Activated gamma-delta T cell treated with Interleukin-2 at 50 U/mL for 16 hours (primary cell): ENCODE results near the gene TMEM184A.

Source experiments
- DNase-seq: peaks from one replicate; pipeline ENCODE4 v3.0.0-alpha.2; 2020

TMEM184A gene

GRCh38 chr7:1550005-1550845 is 5.8 kb downstream of the TMEM184A start:
- no peak for DNase-seq

GRCh38 chr7:1549357-1550004 is 6.5 kb downstream of the TMEM184A start:
- no peak for DNase-seq

DNA sequence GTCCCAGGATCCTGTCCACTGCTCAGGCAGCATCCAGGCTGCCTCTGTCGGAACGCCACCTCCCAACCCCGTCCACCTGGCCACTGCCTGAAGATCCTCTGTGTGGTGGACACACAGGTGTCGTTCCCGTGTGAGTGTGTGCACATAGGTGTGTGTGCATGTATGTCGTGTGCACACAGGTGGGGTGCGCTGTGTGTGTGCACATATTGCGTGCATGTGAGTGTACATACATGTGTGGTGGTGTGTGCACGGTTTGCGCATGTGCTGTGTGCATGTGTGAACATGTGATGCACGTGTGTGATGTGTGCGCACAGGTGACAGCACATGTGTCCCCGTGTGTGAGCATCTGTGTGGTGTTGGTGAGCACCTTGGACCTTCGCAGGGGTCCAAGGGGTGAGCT is 7.1 kb downstream of the TMEM184A start:
- no peak for DNase-seq

- DNase-seq = no peak
Observed at GRCh38 chr7:1548438-1548831, 7.6 kb downstream of the TMEM184A start.

DNA sequence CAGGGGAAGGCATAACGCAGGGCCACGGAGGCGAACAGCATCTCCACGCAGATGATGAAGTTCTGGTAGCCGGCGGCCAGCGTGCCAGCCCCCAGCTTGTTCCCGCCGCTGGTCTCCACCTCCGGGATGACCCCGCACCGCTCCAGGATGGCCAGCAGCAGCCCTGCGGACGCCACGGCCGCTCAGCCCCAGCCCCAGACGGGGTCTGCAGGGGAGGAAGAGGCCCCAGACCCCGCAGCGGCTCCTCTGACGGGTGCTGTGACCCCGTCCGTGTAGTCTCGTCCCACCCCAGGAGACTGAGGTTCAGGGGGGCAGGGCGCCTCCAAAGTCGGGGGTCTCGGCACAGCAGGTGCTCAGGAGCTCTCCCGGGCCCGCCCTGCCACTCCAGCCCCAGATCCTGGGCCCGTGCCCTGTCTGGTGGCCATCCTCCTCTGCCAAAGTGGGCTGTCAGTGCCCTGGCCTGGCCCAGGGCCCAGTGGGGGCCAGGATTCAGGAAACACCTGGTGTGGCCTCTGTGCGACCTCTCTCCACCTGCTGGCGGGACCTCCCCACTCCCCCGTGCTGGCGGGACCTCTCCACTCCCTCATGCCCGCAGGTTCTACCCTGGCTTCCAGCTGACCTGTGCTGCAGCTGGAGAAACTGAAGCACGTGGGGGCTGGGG is 8.1 kb downstream of the TMEM184A start:
- DNase-seq = no peak

- DNase-seq = no peak
Observed at GRCh38 chr7:1546909-1547776, 8.9 kb downstream of the TMEM184A start.

- DNase-seq = no peak
Observed at GRCh38 chr7:1546274-1546908, 9.6 kb downstream of the TMEM184A start.

DNA sequence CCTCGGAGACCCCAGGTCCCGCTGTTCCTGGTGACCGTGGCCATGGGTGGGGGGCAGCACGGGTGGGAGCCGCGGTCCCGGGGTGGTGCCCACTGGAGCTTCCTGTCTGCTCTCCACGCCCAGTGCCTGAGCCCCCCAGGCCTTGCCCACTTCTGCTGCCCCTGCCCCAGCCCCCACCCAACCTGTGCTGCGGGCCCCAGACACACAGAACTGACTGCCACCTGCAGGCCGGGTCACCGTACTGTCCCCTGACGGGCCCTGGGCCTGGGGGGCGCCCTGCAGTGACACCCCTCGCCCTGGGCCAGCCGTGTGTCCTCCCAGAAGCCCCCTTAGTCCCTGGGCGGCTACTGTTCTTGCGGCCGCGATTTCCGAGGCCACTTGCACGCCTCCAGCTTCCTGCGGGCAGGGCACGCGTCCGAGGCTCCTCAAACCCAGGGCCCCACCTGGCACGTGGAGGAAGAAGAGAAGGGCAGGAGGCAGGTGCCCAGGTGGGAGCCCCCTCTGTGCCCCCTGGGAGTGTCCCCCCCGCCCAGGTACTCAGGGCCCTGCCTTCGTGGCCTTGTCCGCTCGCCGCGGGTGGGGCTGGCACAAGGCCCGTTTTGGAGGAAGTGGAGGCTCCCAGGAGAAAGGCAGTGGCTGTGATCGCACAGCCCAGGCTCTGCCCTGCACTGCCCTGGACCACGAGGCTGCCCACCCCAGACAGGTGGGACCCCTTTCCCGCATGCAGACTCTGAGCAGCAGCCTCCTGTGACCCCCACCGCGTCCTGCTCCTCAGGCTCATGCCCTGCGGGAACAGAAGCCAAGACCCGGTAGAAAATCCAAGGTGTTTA is 10.4 kb downstream of the TMEM184A start:
- no peak for DNase-seq

DNA sequence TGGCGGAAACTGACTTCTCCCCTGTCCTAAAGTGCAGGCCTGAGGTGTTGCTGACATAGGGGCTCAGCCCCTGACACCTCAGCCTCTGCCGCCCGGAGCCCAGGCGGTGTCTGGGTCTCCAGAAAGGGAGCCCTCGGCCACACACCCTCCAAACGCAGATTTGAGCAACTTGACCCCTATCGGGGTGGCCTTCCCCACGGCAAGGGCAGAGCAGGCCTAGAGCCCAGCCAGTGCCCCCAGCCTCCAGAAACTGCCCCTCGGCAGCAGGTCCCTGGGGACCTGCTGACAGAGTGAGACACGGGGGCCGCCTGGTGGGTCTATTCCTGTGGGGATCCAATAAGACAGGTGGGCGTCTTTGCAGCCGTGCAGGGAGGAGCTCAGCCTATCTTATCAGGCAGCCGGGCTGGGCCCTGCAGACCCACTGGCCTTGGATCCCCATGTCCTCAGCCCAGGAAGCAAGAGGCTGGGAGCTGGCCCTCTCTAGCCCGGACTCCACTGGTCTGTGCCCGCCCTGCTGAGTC is 11.0 kb downstream of the TMEM184A start:
- DNase-seq = no peak

DNA sequence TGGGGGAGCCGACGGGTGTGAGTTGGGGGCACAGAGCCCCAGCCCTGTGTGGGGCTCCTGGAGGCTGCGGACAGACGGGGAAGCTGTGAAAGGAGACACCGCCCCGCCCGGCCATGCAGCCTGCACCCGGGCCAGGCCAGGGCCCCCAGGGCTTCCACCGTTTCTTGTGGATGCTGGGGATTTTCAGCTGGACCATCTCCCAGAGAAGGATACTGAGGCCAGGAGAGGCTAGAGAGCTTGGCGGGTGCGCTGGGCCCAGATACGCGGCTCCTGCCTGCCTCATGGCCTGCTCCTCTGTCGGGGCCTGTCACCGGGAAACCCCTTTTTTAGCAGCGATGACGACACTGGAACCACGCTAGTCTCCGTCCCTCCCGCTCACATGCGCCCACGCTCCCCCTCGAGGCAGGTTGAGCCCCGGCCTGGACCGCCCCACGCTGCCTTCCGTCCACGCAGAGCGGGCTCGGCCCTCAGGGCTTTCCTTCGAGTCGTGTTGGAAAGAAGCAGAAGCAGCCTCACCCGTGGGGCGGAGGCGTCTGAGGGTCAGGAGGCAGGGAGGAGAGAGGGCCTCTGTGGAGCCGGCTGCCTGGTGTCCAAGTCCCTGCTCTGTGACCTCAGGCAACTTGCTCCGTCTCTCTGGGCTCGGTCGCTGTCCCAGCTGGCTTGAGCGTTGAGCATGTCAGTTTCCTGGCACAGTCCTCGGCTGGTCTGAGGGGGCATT is 11.7 kb downstream of the TMEM184A start:
- DNase-seq = no peak

GRCh38 chr7:1543826-1544177 is 12.2 kb downstream of the TMEM184A start:
- DNase-seq = no peak

- DNase-seq = no peak
Observed at GRCh38 chr7:1542841-1543747, 12.9 kb downstream of the TMEM184A start.

GRCh38 chr7:1542329-1542728 is 13.7 kb downstream of the TMEM184A start:
- no peak for DNase-seq

DNA sequence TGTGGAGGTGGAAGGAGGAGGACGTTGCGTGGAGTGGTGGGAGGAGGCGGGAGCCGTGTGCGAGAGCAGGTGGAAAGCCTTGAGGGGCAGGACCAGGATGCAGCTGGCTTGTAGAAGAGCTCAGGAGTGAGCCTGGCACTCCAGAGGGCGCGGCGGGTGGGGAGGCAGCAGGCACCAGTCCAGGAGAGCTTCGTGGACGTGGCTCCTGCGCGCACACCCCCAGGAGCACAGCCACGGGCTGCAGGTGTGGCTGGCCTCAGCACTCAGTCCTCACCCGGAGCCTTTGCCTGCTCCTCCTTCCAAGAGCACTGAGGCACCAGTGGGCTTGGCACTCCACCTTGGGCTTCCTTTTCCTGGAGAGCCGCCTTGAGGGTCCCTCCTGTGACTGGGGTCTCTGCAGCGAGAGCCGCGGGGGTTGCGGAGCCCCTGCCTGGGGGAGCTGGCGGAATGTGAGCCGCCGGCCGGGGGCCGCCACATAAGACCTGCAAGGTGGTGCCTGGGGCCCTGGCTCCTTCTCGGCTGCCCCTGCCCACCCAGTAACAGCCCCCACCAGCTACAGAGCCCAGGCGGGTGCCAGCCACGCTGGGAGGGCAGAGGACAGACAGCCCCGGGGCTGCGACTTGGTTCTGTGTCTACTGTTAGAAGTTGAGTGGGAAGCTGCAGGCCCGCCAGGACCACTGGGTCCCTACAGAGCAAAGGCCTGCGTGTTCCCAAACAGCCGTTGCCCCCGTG is 14.4 kb downstream of the TMEM184A start:
- no peak for DNase-seq

GRCh38 chr7:1540776-1541271 is 15.2 kb downstream of the TMEM184A start:
- no peak for DNase-seq

DNA sequence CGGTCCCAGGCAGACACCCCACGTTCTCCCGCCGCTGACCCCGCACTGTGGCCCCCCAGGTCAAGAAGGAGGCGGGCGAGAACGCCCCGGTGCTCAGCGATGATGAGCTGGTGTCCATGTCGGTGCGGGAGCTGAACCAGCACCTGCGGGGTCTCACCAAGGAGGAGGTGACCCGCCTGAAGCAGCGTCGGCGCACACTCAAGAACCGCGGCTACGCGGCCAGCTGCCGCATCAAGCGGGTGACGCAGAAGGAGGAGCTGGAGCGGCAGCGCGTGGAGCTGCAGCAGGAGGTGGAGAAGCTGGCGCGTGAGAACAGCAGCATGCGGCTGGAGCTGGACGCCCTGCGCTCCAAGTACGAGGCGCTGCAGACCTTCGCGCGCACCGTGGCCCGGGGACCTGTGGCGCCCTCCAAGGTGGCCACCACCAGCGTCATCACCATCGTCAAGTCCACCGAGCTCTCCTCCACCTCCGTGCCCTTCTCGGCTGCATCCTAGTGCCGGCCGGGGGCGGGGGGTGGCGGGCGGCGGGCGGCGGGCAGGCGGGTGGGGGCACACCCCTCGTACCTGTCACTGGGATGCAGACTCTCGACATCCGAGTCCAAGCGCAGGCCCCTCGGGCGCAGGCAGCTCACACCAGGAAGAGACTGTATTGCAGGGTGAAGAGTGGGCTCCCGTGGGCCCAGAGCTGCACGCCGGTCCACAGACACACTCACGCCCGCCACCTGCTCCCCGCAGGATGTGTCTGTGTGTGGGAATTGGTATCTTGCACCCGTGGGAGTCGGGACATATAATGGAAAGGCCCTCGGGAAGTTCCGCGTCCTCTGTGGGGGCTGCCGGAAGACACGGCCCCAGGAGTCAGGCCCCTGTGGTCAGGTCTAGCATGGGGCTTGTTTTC is 15.9 kb downstream of the TMEM184A start:
- no peak for DNase-seq

- no peak for DNase-seq
Observed at GRCh38 chr7:1539181-1539881, 16.7 kb downstream of the TMEM184A start.
